Activated B cell treated with CpG ODN at 0.5 μM for 24 hours (primary cell): ENCODE measurements around the gene NNT. TPM values are rescaled to one million over a fixed set of nuclear protein-coding genes. Genes with fewer than 3 reads are reported as not detected.
"Not testable (repeated sequence)": the region's sequence is repeated elsewhere in the genome, so short reads cannot be mapped to it uniquely, and the experiment has no call there.

Source experiments
- ATAC-seq: fragments of 200-7000 bp; cut with Tn5 transposase; one replicate; pipeline ENCODE4 v1.10.0; 2021; ENCODE audit warnings: low read depth, mild to moderate bottlenecking, moderate library complexity
- CTCF ChIA-PET: fragments of 350-600 bp; sonication (Branson Sonifier 250); formaldehyde crosslinking; loops from one replicate; lab custom pipeline; 2021; ENCODE audit warnings: antibody characterized with exemption; lab: Charles Lee
- POLR2A ChIA-PET: fragments of 350-600 bp; sonication (Branson Sonifier 250); formaldehyde crosslinking; loops from one replicate; lab custom pipeline; 2021; ENCODE audit warnings: antibody characterized with exemption; lab: Charles Lee
- DNase-seq: peaks from one replicate; pipeline ENCODE4 v3.0.0; 2022
- H3K27ac Mint-ChIP-seq: one replicate; pipeline ENCODE4 v1.8.0; 2020; ENCODE audit warnings: mixed read lengths
- H3K27me3 Mint-ChIP-seq: one replicate; pipeline ENCODE4 v1.8.0; 2021; ENCODE audit warnings: mixed read lengths
- H3K36me3 Mint-ChIP-seq: one replicate; pipeline ENCODE4 v1.8.0; 2021; ENCODE audit warnings: low read depth, mixed read lengths
- H3K4me1 Mint-ChIP-seq: one replicate; pipeline ENCODE4 v1.8.0; 2021; ENCODE audit warnings: mixed read lengths
- H3K4me3 Mint-ChIP-seq: one replicate; pipeline ENCODE4 v1.8.0; 2020; ENCODE audit warnings: mild to moderate bottlenecking, mixed read lengths
- H3K9me3 Mint-ChIP-seq: one replicate; pipeline ENCODE4 v1.8.0; 2020; ENCODE audit warnings: mixed read lengths
- CTCF ChIP-seq: fragments of 200-600 bp; IDR thresholded peaks from one replicate; pipeline ENCODE4 v1.8.0; 2022; ENCODE audit warnings: antibody characterized with exemption, mild to moderate bottlenecking
- intact Hi-C: fragments of 100-400 bp; cut with micrococcal nuclease; formaldehyde crosslinking; loops from one replicate; pipeline ENCODE4 v1.15.1; 2024
- total RNA-seq: library from RNA; stranded (reverse); gene quantifications from 2 replicates; pipeline ENCODE4 v1.2.3, GENCODE V29; 2022

Gene NNT
- total RNA-seq, 1 donor from 2014 or later: 63.0 TPM

- intact Hi-C loops: no loop called here
- POLR2A ChIA-PET: no interaction called here
- Mint-ChIP-seq H3K36me3 (peaks cover 71% of the 10 kb centered on the region), H3K27me3 (no peaks in the 10 kb centered on the region), H3K4me1 (no peaks in the 10 kb centered on the region), H3K4me3 (no peak overlapping the region), H3K9me3 (peaks cover 3% of the 10 kb centered on the region), H3K27ac (no peak overlapping the region)
- no peak for ATAC-seq
- no peak for DNase-seq
- no peak for TF ChIP-seq CTCF
- CTCF ChIA-PET: no interaction called here
These were observed 58.1 kb downstream of the NNT start for GRCh38 chr5:43661102-43661501.

GRCh38 chr5:43663916-43664315 lies 60.9 kb downstream of the NNT start:
- H3K27me3 Mint-ChIP-seq: no peaks in the 10 kb centered on the region
- no peak for TF ChIP-seq CTCF
- no peak overlapping the region for H3K4me3 Mint-ChIP-seq
- H3K27ac Mint-ChIP-seq: no peak overlapping the region
- POLR2A ChIA-PET: no interaction called here
- intact Hi-C loops: no loop called here
- peaks cover 56% of the 10 kb centered on the region for H3K36me3 Mint-ChIP-seq
- DNase-seq (no peak), ATAC-seq (no peak)
- CTCF ChIA-PET: interaction anchor here (0.6 kb wide), 2 partner anchors 11 to 32 kb away, joined by 3 to 4 read pairs; no protein-coding TSS in a partner anchor
- no peaks in the 10 kb centered on the region for H3K4me1 Mint-ChIP-seq
- H3K9me3 Mint-ChIP-seq: peaks cover 3% of the 10 kb centered on the region

GRCh38 chr5:43664501-43665040 lies 61.6 kb downstream of the NNT start:
- Mint-ChIP-seq H3K36me3 (peaks cover 49% of the 10 kb centered on the region), H3K9me3 (peaks cover 3% of the 10 kb centered on the region), H3K4me1 (no peaks in the 10 kb centered on the region), H3K4me3 (no peak overlapping the region), H3K27me3 (no peaks in the 10 kb centered on the region), H3K27ac (no peak overlapping the region)
- ChIA-PET POLR2A (no interaction called here), CTCF (interaction anchor here (0.6 kb wide), 1 partner anchor 10 kb away, joined by 3 read pairs; no protein-coding TSS in a partner anchor)
- intact Hi-C loops: no loop called here
- no peak for TF ChIP-seq CTCF
- DNase-seq (no peak), ATAC-seq (no peak)

GRCh38 chr5:43665749-43666148 lies 62.8 kb downstream of the NNT start:
- intact Hi-C loops, H3K27ac Mint-ChIP-seq, ATAC-seq, POLR2A ChIA-PET, H3K9me3 Mint-ChIP-seq, H3K4me1 Mint-ChIP-seq, H3K27me3 Mint-ChIP-seq, H3K4me3 Mint-ChIP-seq, CTCF ChIA-PET, DNase-seq: not testable (repeated sequence)
- H3K36me3 Mint-ChIP-seq: peaks cover 46% of the 10 kb centered on the region

- H3K9me3 Mint-ChIP-seq, H3K4me1 Mint-ChIP-seq, H3K27ac Mint-ChIP-seq, POLR2A ChIA-PET, ATAC-seq, CTCF ChIA-PET, H3K27me3 Mint-ChIP-seq, DNase-seq, intact Hi-C loops, H3K4me3 Mint-ChIP-seq: not testable (repeated sequence)
- peaks cover 48% of the 10 kb centered on the region for H3K36me3 Mint-ChIP-seq
These were observed 63.7 kb downstream of the NNT start for GRCh38 chr5:43666728-43667127.

GRCh38 chr5:43667379-43667778 lies 64.4 kb downstream of the NNT start:
- CTCF ChIA-PET, intact Hi-C loops: not testable (repeated sequence)

More at GRCh38 chr5:43667379-43667778, 64.4 kb downstream of the NNT start:
- DNase-seq, H3K27me3 Mint-ChIP-seq, ATAC-seq, H3K27ac Mint-ChIP-seq, POLR2A ChIA-PET, H3K4me1 Mint-ChIP-seq, H3K4me3 Mint-ChIP-seq, H3K9me3 Mint-ChIP-seq: not testable (repeated sequence)
- peaks cover 48% of the 10 kb centered on the region for H3K36me3 Mint-ChIP-seq
